ENCODE measurements around the gene DOK4. TPM values are rescaled to one million over a fixed set of nuclear protein-coding genes. Genes with fewer than 3 reads are reported as not detected.
"Not testable (repeated sequence)": the region's sequence is repeated elsewhere in the genome, so short reads cannot be mapped to it uniquely, and the experiment has no call there.

Gene DOK4
- total RNA-seq, 2 experiments from 2014 or later, result 2.4 to 2.9 TPM

DNA sequence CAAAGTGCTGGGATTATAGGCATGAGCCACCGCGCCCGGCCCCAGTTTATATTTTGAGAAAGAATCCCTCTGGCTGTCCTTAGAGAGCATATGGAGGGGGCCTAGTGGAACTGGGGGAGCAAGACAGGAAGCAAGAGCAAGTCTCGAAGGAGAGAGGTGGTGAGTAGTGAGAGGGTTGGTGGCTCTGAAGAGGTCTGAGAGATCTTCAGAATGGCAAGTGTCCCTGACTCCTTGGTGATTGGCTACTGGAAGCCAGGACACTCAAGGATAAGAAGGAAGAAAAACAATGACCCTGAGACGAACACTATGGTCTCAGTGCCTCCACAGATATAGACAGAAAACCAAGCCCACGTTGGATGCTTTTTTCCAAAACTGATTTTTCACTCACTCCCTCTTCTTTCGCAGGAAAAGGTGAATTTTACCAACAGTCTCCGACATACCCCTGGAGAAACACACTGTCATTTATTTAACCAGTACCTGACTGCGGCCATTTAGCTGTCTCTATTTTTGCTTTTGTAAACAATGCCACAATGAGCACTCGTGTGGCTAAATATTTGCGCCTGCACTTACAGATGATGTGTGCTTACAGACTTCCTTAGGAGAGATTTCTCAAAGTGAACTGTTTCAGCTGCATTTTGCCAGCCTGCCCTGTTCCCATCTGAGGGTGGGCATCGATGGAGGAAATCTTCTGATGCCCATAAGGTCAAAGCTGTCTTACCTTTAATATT, 15.9 kb upstream of the DOK4 start:
- CTCF ChIA-PET, result interaction anchor here (1.3 kb wide), 1 partner anchor 18 kb away, joined by 4 read pairs; no protein-coding TSS in a partner anchor
- peaks cover 21% of the 10 kb centered on the region for H3K4me1 ChIP-seq (ENCODE audit: insufficient read depth, low read length)
- no peak for DNase-seq
- ATAC-seq (ENCODE audit: poor library complexity), result no peak
- no peaks in the 10 kb centered on the region for H3K9me3 Mint-ChIP-seq
- no peak overlapping the region for H3K4me3 Mint-ChIP-seq
- no peak overlapping the region for H3K27ac ChIP-seq (ENCODE audit: low read depth in 1 of 2, low read length in 2 of 2)
- peaks cover 10% of the 10 kb centered on the region for H3K4me1 Mint-ChIP-seq (ENCODE audit: low read depth)
- TF ChIP-seq, protein P1, sequence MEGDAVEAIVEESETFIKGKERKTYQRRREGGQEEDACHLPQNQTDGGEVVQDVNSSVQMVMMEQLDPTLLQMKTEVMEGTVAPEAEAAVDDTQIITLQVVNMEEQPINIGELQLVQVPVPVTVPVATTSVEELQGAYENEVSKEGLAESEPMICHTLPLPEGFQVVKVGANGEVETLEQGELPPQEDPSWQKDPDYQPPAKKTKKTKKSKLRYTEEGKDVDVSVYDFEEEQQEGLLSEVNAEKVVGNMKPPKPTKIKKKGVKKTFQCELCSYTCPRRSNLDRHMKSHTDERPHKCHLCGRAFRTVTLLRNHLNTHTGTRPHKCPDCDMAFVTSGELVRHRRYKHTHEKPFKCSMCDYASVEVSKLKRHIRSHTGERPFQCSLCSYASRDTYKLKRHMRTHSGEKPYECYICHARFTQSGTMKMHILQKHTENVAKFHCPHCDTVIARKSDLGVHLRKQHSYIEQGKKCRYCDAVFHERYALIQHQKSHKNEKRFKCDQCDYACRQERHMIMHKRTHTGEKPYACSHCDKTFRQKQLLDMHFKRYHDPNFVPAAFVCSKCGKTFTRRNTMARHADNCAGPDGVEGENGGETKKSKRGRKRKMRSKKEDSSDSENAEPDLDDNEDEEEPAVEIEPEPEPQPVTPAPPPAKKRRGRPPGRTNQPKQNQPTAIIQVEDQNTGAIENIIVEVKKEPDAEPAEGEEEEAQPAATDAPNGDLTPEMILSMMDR (IDR thresholded peaks at IDR 0.05), result no peak
- H3K4me3 ChIP-seq (ENCODE audit: low read length), result no peak overlapping the region
- H3K27ac Mint-ChIP-seq, result no peak overlapping the region
- POLR2A ChIA-PET, result no interaction called here
- no peaks in the 10 kb centered on the region for H3K9me3 ChIP-seq (ENCODE audit: control insufficient read depth in 1 of 2, insufficient read depth in 1 of 2, low read length in 2 of 2)
- H3K36me3 ChIP-seq (ENCODE audit: insufficient read depth, low read length), result no peaks in the 10 kb centered on the region
- H3K36me3 Mint-ChIP-seq (ENCODE audit: low read depth), result no peaks in the 10 kb centered on the region
- H3K27me3 Mint-ChIP-seq, result no peaks in the 10 kb centered on the region
- H3K27me3 ChIP-seq (ENCODE audit: control insufficient read depth in 1 of 2, insufficient read depth in 2 of 2, low read length in 2 of 2), result no peaks in the 10 kb centered on the region
- intact Hi-C loops (cut with DNase I, micrococcal nuclease), result no loop called here

DNA sequence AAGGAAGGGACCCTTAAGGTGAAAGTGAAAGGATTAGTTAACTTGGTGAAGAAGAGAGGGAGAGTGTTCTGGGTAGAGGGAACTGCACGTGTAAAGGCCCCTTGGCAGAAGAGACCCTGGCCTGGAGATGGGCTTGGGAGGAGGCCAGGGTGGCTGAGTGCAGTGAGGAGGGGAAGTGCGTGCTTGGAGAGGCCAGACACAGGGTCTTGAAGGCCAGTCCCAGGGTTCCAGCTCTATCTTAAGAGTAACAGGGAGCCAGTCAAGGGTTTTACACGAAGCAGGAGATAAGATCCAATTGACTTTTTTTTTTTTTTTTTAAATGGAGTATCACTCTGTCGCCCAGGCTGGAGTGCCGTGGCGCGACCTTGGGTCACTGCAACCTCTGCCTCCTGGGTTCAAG, 15.2 kb upstream of the DOK4 start:
- CTCF ChIA-PET, result interaction anchor here (1.3 kb wide), 1 partner anchor 18 kb away, joined by 4 read pairs; no protein-coding TSS in a partner anchor
- no peak for ATAC-seq (ENCODE audit: poor library complexity)
- peaks cover 21% of the 10 kb centered on the region for H3K4me1 ChIP-seq (ENCODE audit: insufficient read depth, low read length)

DNA sequence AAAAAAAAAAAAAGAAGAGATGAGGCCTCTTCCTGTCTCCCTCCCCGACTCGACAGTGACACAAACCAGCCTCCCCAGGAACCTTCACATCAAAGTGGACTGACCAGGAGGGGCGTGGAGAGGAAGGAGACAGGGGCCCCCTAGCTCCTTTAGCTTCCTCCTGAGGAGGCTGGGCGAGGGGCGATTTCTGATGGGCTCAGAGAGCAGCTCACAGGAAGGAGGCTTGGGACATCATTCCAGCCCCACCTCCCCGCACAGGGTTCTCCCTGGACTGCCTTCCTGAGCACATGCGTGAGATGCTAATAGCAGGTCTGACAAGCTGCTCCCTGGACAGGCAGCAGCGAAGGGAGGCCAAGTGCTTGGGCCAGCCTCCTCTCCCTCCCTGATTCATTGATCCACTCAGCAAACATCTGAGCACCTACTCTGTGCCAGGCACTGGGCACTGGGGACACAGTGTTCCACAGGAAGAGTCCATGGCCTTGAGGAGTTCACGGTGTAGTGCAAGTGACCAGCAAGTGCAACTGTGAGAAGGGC, 14.4 kb upstream of the DOK4 start:
- intact Hi-C loops (cut with DNase I, micrococcal nuclease), result no loop called here
- CTCF ChIA-PET, result interaction anchor here (0.7 to 1.5 kb wide), 2 partner anchors 19 to 203 kb away, joined by 5 read pairs; no protein-coding TSS in a partner anchor
- ATAC-seq (ENCODE audit: poor library complexity), result peak; percentile 14

More for the DNA sequence above, 15.2 kb upstream of the DOK4 start:
- H3K27me3 ChIP-seq (ENCODE audit: control insufficient read depth in 1 of 2, insufficient read depth in 2 of 2, low read length in 2 of 2), result no peaks in the 10 kb centered on the region
- H3K27ac ChIP-seq (ENCODE audit: low read depth in 1 of 2, low read length in 2 of 2), result no peak overlapping the region
- H3K9me3 ChIP-seq (ENCODE audit: control insufficient read depth in 1 of 2, insufficient read depth in 1 of 2, low read length in 2 of 2), result no peaks in the 10 kb centered on the region
- H3K9me3 Mint-ChIP-seq, result no peaks in the 10 kb centered on the region
- H3K27ac Mint-ChIP-seq, result no peak overlapping the region
- no peak overlapping the region for H3K4me3 Mint-ChIP-seq
- intact Hi-C loops (cut with DNase I, micrococcal nuclease), result no loop called here
- no peak for DNase-seq
- no peaks in the 10 kb centered on the region for H3K27me3 Mint-ChIP-seq
- TF ChIP-seq, protein P1 (IDR thresholded peaks at IDR 0.05), result no peak
- H3K36me3 Mint-ChIP-seq (ENCODE audit: low read depth), result no peaks in the 10 kb centered on the region
- H3K4me1 Mint-ChIP-seq (ENCODE audit: low read depth), result peaks cover 10% of the 10 kb centered on the region
- H3K36me3 ChIP-seq (ENCODE audit: insufficient read depth, low read length), result no peaks in the 10 kb centered on the region
- POLR2A ChIA-PET, result interaction anchor here (0.7 to 1.2 kb wide), 3 partner anchors 14 to 39 kb away, joined by 3 read pairs; no protein-coding TSS in a partner anchor
- no peak overlapping the region for H3K4me3 ChIP-seq (ENCODE audit: low read length)

DNA sequence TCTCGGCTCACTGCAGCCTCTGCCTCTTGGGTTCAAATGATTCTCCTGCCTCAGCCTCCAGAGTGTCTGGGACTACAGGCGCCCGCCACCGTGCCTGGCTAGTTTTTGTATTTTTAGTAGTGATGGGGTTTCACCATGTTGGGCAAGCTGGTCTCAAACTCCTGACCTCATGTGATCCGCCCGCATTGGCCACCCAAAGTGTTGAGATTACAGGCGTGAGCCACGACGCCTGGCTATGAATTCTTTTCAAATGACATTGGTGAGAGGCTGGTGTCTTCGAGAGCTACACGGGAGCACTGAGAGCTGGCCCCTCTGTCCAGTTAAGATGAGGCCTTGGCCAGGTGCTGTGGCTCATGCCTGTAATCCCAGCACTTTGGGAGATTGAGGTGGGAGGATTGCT, 13.6 kb upstream of the DOK4 start:
- ATAC-seq (ENCODE audit: poor library complexity); H3K27me3 Mint-ChIP-seq; DNase-seq; H3K27ac ChIP-seq (ENCODE audit: low read depth in 1 of 2, low read length in 2 of 2); H3K4me3 ChIP-seq (ENCODE audit: low read length); H3K36me3 ChIP-seq (ENCODE audit: insufficient read depth, low read length); H3K9me3 Mint-ChIP-seq; H3K4me3 Mint-ChIP-seq; H3K9me3 ChIP-seq (ENCODE audit: control insufficient read depth in 1 of 2, insufficient read depth in 1 of 2, low read length in 2 of 2); POLR2A ChIA-PET; intact Hi-C loops (cut with DNase I, micrococcal nuclease); H3K27me3 ChIP-seq (ENCODE audit: control insufficient read depth in 1 of 2, insufficient read depth in 2 of 2, low read length in 2 of 2); H3K36me3 Mint-ChIP-seq (ENCODE audit: low read depth); H3K27ac Mint-ChIP-seq: not testable (repeated sequence)
- peaks cover 21% of the 10 kb centered on the region for H3K4me1 ChIP-seq (ENCODE audit: insufficient read depth, low read length)
- CTCF ChIA-PET, result interaction anchor here (1.5 kb wide), 1 partner anchor 20 kb away, joined by 5 read pairs; no protein-coding TSS in a partner anchor
- peaks cover 10% of the 10 kb centered on the region for H3K4me1 Mint-ChIP-seq (ENCODE audit: low read depth)

More for the DNA sequence above, 14.4 kb upstream of the DOK4 start:
- Histone ChIP-seq H3K27ac (ENCODE audit: low read depth in 1 of 2, low read length in 2 of 2) (no peak overlapping the region), H3K27me3 (ENCODE audit: control insufficient read depth in 1 of 2, insufficient read depth in 2 of 2, low read length in 2 of 2) (no peaks in the 10 kb centered on the region), H3K9me3 (ENCODE audit: control insufficient read depth in 1 of 2, insufficient read depth in 1 of 2, low read length in 2 of 2) (no peaks in the 10 kb centered on the region), H3K36me3 (ENCODE audit: insufficient read depth, low read length) (no peaks in the 10 kb centered on the region), H3K4me3 (ENCODE audit: low read length) (no peak overlapping the region), H3K4me1 (ENCODE audit: insufficient read depth, low read length) (peaks cover 21% of the 10 kb centered on the region)
- Mint-ChIP-seq H3K4me3 (no peak overlapping the region), H3K36me3 (ENCODE audit: low read depth) (no peaks in the 10 kb centered on the region), H3K9me3 (no peaks in the 10 kb centered on the region), H3K4me1 (ENCODE audit: low read depth) (peaks cover 10% of the 10 kb centered on the region), H3K27ac (no peak overlapping the region), H3K27me3 (no peaks in the 10 kb centered on the region)
- peak in 3 of 14 experiments; percentile 14 to 19 (median 18) for DNase-seq
- POLR2A ChIA-PET, result interaction anchor here (0.8 to 1.2 kb wide), 2 partner anchors 13 to 15 kb away, joined by 3 read pairs; no protein-coding TSS in a partner anchor
- TF ChIP-seq, protein P1 (IDR thresholded peaks at IDR 0.05), result no peak

Measured in CD4-positive, alpha-beta T cell (primary cell).